RCC 7860 (cell line): ENCODE data around the gene MAGEC1.
"Not testable (repeated sequence)": the region's sequence is repeated elsewhere in the genome, so short reads cannot be mapped to it uniquely, and the experiment has no call there.

ENCODE experiments used
- DNase-seq: peaks from one replicate; pipeline ENCODE4 v3.0.0-alpha.2; 2015; ENCODE audit warnings: low spot score
- FAIRE-seq: peaks from 2 replicates; lab custom pipeline; 2012; peaks lifted over from hg19 to GRCh38; lab: Jason Lieb, UNC

Gene MAGEC1, protein sequence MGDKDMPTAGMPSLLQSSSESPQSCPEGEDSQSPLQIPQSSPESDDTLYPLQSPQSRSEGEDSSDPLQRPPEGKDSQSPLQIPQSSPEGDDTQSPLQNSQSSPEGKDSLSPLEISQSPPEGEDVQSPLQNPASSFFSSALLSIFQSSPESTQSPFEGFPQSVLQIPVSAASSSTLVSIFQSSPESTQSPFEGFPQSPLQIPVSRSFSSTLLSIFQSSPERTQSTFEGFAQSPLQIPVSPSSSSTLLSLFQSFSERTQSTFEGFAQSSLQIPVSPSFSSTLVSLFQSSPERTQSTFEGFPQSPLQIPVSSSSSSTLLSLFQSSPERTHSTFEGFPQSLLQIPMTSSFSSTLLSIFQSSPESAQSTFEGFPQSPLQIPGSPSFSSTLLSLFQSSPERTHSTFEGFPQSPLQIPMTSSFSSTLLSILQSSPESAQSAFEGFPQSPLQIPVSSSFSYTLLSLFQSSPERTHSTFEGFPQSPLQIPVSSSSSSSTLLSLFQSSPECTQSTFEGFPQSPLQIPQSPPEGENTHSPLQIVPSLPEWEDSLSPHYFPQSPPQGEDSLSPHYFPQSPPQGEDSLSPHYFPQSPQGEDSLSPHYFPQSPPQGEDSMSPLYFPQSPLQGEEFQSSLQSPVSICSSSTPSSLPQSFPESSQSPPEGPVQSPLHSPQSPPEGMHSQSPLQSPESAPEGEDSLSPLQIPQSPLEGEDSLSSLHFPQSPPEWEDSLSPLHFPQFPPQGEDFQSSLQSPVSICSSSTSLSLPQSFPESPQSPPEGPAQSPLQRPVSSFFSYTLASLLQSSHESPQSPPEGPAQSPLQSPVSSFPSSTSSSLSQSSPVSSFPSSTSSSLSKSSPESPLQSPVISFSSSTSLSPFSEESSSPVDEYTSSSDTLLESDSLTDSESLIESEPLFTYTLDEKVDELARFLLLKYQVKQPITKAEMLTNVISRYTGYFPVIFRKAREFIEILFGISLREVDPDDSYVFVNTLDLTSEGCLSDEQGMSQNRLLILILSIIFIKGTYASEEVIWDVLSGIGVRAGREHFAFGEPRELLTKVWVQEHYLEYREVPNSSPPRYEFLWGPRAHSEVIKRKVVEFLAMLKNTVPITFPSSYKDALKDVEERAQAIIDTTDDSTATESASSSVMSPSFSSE

DNA sequence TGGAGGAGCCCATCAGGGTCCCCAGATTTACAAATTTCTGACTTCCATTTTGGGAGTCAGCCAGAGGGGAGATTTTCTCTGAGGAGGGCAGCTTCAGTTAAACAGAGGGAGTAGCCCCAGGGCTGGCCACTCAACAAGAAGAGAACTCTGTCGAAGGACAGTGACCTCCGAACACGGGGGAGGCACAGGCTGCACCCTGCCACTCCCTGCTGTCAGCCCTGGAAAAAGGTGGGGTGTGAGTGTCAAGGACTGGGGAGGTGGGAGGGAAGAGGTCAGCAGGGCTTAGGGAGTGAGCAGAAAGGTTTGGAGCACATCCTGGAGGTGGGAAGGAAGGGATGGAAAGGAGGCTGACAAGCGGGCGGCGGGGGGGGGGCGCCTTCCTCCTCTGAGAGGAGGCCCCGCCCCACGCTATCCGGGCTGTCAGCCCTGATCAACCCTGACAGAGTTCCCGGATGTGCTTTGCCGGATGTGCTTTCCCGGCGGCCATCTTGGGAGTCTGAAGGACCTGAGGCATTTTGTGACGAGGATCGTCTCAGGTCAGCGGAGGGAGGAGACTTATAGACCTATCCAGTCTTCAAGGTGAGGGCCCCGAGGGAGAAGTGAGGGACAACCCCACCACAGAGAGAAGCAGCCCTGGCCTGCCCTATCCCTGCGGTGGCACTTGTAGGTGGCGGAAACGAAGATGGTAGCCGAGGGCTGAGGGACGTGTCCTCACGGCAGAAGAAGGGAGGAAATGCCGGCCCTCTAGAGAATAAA, at the start of gene MAGEC1:
MAGEC1 (plus strand) TSS at position 495 of the 756 bp plus-strand sequence. CDS start 1,179 bp downstream, outside the sequence.
- DNase-seq (no peak), FAIRE-seq (no peak)

DNA sequence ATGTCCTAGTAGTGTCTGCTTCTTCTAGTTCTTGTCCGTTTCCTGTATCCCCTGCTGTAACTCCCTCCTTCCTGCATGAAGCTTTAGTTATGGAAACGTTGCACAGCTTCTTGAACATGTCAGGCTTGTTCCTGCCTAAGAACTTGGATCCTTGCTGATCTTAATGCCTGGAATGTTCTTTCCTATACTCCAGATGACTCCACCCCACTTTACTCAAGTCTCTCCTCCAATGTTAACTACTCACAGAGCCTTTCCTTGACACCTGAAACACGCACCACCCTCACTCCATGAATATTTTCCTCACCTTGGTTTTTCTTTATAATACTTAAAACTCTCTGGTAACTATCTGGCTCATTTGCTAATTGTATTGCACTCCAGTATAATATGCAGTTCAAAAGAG, 46.2 kb upstream of the MAGEC1 start:
- FAIRE-seq (no peak), DNase-seq (no peak)

DNA sequence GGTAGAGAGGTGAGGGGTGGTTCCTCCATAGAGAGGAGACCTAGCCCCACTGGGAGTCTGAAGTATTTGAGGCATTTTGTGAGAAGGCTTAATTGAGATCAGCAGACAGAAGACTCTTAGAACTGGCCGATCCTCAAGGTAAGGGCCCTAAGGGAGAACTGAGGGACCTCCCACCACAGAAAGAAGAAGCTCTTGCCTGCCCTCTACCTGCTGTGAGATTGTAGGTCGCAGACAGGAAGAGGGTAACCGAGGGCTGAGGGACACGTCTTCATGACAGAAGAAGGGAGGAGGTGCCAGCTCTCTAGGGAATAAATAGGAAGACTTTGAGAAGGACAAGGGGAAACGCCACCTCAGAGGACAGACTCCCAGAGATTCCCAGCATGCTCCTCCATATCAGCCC, 24.1 kb upstream of the MAGEC1 start:
- DNase-seq: no peak

DNA sequence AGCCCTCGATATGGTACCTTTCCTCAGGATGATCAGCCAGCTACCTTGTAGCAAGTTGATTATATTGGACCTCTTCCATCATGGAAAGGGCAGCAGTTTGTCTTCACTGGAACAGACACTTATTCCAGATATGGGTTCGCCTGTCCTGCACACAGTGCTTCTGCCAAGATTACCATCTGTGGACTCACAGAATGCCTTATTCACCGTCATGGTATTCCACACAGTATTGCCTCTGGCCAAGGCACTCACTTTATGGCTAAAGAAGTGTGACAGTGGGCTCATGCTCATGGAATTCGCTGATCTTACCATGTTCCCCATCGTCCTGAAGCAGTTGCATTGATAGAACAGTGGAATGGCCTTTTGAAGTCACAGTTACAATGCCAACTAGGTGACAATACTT, 14.9 kb upstream of the MAGEC1 start:
- FAIRE-seq: not testable (repeated sequence)

More for the DNA sequence above, 24.1 kb upstream of the MAGEC1 start:
- no peak for FAIRE-seq

DNA sequence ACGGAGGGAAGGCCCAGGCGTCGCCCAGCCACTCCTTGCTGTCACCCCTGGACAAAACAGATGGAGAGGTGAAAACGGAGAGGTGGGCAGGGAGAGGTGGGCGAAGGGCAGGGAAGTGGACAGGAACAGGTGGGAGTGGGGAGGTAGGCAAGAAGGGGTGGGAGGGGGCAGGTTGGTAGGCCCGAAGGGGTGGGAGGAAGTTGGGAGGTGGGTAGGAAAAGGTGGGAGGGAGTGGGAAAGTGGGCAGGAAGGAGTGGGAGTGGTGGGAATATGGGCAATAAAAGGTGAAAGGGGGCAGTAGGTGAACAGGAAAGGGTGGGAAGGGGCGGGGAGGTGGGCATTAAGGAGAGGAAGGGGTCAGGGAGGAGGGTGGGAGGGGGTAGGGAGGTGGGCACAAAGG, 9.0 kb upstream of the MAGEC1 start:
- FAIRE-seq (no peak), DNase-seq (no peak)

More for the DNA sequence above, 14.9 kb upstream of the MAGEC1 start:
- not testable (repeated sequence) for DNase-seq

DNA sequence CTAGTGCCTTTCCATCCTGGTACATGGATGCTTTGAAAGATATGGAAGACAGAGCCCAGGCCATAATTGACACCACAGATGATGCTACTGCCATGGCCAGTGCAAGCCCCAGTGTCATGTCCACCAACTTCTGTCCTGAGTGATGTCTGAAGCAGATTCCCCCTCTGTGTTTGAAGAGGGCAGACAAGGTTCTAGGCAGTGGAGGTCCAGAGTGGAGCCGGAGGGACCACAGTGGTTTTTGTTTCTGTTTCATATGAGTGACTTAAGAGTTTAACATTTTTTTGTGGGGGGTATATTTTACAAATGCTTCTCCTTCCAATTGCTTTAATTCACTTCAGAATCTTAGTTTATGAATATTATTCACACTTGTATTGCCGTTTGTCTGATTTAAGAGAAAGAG, 6.0 kb upstream of the MAGEC1 start:
- FAIRE-seq: no peak
- DNase-seq: no peak

DNA sequence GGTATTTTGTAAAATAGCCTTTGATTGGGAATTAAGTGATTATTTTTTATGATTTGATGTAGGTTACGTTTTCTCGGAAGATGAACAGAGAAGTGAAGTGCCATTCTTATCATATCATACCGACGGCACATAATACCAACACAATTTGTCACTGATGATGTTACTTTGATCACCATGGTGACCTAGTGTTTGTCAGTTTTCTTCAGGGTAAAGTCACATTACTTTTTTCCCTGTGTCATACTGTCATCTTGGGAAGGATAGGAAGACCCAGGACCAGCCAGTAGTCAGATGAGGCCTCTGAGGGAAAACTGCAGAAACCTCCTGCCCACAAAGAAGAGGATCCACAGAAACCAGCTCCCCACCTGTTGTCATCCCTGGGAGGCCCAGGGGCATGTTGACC, 1.3 kb upstream of the MAGEC1 start:
- DNase-seq (no peak), FAIRE-seq (no peak)

DNA sequence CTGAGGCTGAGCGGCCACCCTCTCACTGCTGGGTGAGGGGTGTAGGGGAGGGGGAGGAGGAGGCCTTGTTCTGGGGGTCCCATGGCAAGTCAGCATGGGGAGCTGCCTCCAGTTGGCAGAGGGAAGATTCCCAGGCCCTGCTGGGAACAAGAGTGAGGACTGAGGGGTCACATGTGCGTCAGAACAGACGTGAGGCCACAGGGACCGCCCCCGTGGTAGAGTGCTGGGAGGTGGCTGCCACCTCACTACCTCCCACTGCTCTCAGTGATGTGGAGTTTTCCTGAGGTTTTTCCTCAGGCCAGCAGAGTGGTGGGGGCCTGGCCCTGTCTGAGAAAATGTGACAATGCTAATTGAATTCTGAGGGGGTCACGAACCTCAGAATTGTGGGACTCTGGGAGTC, 568 bp downstream of the MAGEC1 start:
- DNase-seq: no peak
- no peak for FAIRE-seq

DNA sequence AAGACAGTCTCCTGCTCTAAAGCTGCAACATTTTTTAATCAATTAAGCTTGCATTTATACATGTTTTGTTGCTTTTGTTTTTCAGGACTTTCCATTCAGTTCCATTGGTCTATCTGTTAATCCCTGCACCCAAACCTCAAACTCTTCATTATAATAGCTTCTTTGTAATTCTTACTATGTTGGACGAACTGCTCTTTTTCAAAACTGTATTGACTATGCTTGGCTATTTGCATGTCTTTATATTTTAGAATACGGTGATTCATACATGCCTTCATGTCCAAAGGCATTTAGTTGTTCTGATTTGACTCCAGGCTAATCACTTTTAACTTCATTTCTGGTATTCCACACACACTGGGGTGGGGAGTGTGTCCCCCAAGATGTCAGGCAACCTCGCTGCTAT, 14.1 kb downstream of the MAGEC1 start:
- DNase-seq: no peak
- no peak for FAIRE-seq

DNA sequence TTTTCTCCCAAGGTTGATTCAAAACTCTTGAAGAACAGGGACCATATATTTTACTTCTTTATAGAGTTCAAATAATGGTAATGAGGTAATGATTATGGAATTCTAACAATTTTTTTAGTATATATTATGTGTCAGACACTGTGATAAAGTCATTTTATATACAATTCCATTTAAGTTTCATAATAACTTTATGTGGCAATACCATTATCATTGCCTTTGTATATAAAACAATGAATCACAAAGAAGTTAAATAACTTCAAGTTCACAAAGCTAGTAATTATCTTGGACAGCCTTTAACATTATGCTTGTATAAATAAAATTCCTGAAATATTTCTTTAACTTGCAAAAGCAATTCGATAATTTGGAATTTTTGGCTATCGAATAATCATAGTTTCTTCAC, 20.6 kb downstream of the MAGEC1 start:
- DNase-seq: no peak

DNA sequence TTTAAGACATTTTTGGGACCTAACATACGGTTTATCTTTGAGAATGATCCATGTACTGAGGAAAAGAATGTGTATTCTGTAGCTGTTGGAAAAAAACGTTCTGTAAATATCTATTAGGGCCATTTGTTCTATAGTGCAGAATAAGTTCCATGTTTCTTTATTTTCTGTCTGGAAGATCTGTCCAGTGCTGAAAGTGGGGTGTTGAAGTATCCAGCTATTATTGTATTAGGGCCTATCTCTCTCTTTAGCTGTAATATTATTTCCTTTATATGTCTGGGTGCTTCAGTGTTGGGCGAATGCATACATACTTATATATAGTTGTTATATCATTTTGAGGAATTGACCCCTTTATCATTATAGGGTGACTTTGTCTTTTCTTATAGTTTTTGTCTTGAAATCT, 24.7 kb downstream of the MAGEC1 start:
- no peak for FAIRE-seq

More for the DNA sequence above, 20.6 kb downstream of the MAGEC1 start:
- no peak for FAIRE-seq

DNA sequence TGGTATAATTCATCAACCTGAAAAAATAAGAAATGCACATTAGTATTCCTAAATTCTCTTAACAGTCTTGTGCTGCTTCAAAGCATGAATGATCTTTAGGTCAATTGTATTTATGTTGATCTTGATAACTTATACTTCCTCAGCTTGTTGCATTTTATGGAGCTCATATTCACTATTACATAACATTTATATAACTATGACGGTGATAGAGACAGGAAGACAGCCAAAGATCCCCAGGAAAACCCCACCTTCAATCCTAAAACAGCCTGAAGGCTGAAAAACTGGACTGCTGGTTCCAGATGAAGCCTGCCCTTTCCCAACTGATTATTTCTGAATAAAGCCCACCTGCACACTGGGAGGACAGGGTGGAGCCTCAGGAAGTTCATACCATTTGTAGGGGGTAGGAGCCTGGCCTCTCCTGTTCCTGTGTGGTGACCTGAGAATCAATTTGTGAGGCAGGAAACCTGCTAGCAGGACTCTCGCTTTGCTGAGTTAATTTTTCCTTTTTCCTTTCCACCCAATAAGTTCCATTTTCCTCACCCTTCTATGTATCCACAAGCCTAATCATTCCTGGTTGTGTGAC, 30.5 kb downstream of the MAGEC1 start:
- DNase-seq (no peak), FAIRE-seq (no peak)

More for the DNA sequence above, 24.7 kb downstream of the MAGEC1 start:
- DNase-seq: no peak

DNA sequence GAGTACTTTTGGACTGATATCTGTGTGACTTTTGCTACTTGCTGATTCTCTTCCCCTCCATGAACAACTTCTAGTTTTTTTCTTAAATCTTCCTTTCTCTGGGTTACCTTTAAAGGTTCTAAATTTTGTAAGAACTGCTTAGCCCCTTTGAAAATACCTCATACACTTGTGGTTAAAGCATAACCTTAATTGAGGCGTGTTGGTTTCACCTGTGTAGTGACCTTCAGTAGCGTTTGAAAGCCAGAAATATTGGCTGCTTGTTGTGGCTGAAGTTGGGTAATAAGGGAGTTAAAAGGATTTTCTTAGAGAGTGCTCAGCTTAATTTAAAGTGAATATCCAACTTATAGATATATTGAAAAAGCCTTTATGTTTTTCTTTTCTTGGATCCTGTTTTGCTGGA, 32.0 kb downstream of the MAGEC1 start:
- DNase-seq (no peak), FAIRE-seq (no peak)

DNA sequence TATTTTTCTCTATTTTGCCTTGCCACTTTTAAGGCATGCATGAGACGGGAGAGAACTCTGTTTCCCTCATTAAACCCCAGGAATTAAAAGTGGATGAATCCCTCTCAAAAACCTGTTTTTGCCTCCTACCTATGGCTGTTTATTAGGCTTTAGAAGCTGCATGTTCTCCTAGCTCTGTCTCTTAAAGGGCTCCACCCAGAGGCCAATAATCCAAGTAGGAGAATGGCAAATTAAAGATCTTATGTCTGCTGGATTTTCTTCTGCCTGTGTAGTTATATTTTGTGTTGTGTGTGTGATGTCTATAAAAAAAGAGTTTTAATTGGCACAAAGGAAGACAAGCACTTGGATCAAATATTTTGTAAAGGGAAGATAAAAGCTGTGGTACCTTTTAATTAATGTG, 32.4 kb downstream of the MAGEC1 start:
- DNase-seq (no peak), FAIRE-seq (no peak)

DNA sequence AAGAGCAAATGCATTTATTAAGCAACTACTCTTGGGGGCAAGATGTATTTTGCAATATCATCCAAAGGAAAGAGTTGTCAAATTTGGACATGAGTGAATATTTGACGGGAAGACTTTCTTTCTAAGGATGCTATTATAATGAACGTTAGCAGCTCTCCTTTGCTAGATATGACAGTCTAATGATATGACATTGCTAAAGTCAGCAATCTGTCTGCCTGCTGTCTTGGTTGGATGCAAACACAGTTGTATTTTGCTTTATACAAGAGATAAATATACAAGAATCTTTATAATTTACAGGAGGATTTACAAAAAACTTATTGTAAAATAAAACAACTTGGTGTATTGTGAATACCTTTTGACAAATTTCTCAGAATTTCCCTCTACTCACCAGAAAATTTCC, 37.5 kb downstream of the MAGEC1 start:
- DNase-seq (no peak), FAIRE-seq (no peak)

DNA sequence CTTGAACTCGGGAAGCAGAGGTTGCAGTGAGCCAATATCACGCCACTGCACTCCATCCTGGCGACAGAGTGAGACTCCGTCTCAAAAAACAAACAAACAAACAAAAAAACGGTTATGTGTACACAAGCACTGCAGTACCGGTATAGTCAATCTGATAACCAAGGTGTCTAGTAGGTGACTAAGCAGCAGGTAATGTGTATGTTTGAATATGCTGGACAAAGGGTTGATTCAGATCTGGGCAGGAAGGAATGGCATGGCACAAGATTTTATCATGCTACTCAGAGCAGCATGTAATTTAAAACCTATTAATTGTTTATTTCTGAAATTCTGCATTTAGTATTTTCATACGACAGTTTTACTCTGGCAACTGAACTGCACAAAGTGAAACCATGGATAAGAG, 41.7 kb downstream of the MAGEC1 start:
- no peak for DNase-seq
- FAIRE-seq: no peak

DNA sequence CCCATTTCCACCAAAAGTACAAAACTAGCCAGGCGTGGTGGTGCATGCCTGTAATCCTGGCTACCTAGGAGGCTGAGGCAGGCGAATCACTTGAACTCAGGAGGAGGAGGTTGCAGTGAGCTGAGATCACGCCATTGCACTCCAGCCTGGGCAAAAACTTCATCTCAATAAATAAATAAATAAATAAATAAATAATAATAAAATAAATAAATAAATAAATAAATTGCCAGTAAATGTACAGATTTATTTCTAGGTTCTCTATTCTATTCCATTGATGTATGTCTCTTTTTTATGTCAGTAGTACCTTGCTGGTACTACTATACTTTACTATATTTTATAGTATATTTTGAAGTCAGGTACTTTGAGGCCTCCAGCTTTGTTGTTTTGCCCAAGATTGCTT, 43.7 kb downstream of the MAGEC1 start:
- FAIRE-seq (no peak), DNase-seq (no peak)

DNA sequence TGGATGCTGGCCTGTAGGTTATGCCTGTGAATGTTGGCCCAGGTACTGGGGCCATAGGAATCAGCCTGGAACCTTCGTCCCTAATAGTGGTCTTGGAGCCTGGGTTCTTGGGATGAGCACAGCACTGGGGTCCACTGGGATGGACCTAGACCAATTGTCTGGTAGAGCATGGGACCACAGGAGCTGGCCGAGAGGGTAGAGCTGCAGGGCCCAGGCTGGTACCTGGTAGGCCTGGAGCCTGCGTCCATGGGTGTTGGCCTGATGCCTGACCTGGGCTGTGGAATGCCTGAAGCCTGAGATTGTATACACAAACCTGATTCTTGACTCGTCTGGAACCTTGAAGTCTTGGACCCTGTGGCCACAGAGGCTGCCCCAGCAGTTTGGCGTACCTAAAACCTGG, 48.9 kb downstream of the MAGEC1 start:
- FAIRE-seq (no peak), DNase-seq (no peak)

DNA sequence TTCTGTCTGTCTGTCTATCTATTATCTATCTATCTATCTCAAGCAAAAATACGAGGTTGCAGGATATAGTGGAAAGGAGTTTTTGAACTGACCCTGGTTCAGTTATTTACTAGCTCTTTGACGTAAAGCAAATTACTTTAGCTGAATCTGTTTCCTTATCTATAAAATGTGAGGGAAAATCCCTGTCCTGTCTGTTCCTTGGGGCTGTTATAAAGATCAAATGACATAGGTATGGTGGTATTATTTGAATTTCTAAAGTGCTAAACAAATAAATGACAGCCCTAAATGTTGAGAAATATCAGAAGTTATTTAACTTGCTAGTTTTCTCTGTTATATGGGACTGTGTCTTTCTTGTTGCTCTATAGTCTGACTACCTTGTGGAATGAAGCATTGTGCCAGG, 55.0 kb downstream of the MAGEC1 start:
- FAIRE-seq (no peak), DNase-seq (no peak)
